Measurements from ENCODE around the gene RENBP.

GRCh38 chrX:153969904-153970356 lies 25.5 kb upstream of the RENBP start:
- TF ChIP-seq POLR2A (IDR thresholded peaks at IDR 0.05), result no peak
- TF ChIP-seq, protein P1, sequence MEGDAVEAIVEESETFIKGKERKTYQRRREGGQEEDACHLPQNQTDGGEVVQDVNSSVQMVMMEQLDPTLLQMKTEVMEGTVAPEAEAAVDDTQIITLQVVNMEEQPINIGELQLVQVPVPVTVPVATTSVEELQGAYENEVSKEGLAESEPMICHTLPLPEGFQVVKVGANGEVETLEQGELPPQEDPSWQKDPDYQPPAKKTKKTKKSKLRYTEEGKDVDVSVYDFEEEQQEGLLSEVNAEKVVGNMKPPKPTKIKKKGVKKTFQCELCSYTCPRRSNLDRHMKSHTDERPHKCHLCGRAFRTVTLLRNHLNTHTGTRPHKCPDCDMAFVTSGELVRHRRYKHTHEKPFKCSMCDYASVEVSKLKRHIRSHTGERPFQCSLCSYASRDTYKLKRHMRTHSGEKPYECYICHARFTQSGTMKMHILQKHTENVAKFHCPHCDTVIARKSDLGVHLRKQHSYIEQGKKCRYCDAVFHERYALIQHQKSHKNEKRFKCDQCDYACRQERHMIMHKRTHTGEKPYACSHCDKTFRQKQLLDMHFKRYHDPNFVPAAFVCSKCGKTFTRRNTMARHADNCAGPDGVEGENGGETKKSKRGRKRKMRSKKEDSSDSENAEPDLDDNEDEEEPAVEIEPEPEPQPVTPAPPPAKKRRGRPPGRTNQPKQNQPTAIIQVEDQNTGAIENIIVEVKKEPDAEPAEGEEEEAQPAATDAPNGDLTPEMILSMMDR (IDR thresholded peaks at IDR 0.05 in 4 of 5, conservative IDR thresholded peaks at IDR 0.05 in 1 of 5), result no peak
